ENCODE data around the gene IFITM2. TPM values are rescaled to one million over a fixed set of nuclear protein-coding genes. Genes with fewer than 3 reads are reported as not detected.

Gene IFITM2
- polyA plus RNA-seq, 1 experiment: 219 TPM

DNA sequence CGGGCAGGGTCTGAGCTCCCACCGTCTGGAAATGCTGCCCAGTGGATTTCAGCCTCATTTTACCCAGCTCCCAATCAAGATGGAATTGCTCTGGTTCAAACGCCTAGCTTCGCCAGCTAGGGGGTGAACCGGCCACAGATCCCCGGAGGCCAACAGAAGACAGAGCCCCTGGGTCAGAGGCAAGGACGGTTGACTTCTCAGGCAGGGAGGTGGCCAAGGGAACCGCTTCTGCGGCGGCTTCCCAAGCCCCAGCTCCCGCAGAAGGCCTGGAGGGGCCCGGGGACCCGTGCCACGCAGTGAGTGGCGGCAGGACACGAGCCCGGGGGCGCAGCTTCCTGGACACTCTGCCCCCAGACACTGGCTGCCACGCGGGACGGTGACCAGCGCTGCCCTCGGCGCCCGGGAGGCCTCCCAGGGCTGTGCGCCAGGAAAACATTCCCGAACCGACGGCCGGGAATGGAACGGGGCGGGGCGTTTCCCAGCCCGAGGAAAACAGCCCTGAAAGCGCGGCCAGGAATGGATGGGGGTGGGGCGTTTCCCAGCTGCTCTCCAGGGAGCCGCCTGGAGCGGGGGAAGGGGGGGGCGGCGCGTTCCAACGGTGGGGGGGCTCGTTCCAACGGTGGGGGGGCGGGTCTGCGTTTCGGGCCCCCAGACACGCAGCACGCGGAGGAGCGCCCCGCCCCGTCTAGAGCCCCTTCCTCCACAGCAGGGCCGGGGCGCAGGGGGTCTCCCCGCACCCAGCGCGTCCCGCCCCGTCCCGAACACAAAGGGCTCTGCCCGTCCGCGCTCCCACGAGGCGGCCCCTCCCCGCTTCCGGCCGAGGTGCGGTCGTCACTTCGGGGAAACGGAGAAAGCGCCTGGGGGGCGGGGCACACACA, 48.2 kb downstream of the IFITM2 start:
- POLR2A ChIA-PET: interaction anchor here (0.6 to 1.9 kb wide), 13 partner anchors 11 to 148 kb away, joined by 3 to 8 read pairs (median 4); partner anchors contain the start of genes BET1L, IFITM2 and RIC8A
- peak overlapping the region; percentile 98 for H3K27ac ChIP-seq (ENCODE audit: low read depth, low read length)
- H3K9me3 ChIP-seq (ENCODE audit: control insufficient read depth, insufficient read depth, low read length): peaks cover 8% of the 10 kb centered on the region
- DNase-seq (ENCODE audit: low read depth, low spot score): peak; percentile 93
- no peaks in the 10 kb centered on the region for H3K27me3 ChIP-seq (ENCODE audit: control insufficient read depth, insufficient read depth, low read length)
- peak overlapping the region; percentile 45 for H3K4me3 ChIP-seq (ENCODE audit: low read depth, low read length)
- TF ChIP-seq, protein P1, sequence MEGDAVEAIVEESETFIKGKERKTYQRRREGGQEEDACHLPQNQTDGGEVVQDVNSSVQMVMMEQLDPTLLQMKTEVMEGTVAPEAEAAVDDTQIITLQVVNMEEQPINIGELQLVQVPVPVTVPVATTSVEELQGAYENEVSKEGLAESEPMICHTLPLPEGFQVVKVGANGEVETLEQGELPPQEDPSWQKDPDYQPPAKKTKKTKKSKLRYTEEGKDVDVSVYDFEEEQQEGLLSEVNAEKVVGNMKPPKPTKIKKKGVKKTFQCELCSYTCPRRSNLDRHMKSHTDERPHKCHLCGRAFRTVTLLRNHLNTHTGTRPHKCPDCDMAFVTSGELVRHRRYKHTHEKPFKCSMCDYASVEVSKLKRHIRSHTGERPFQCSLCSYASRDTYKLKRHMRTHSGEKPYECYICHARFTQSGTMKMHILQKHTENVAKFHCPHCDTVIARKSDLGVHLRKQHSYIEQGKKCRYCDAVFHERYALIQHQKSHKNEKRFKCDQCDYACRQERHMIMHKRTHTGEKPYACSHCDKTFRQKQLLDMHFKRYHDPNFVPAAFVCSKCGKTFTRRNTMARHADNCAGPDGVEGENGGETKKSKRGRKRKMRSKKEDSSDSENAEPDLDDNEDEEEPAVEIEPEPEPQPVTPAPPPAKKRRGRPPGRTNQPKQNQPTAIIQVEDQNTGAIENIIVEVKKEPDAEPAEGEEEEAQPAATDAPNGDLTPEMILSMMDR (IDR thresholded peaks at IDR 0.05; ENCODE audit: low read depth, low read length): no peak
- CTCF ChIA-PET: interaction anchor here (0.6 to 1.5 kb wide), 5 partner anchors 9 to 105 kb away, joined by 3 to 6 read pairs (median 3); no protein-coding TSS in a partner anchor

DNA sequence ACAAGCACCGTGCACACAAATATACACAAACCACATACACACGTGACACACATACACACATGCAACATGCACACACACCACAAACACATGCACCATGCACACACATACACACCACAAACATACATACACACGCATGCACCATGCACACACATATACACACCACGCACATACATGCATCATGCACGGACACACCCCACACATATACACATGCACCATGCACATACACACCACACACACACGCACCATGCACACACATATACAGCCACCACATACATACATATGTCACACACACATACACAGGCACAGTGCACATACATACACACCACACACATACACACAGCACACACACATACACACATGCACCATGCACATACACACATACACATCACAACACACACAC, 49.0 kb downstream of the IFITM2 start:
- CTCF ChIA-PET: no interaction called here
- DNase-seq (ENCODE audit: low read depth, low spot score): no peak
- TF ChIP-seq, protein P1 (IDR thresholded peaks at IDR 0.05; ENCODE audit: low read depth, low read length): no peak
- no peaks in the 10 kb centered on the region for H3K27me3 ChIP-seq (ENCODE audit: control insufficient read depth, insufficient read depth, low read length)
- H3K27ac ChIP-seq (ENCODE audit: low read depth, low read length): no peak overlapping the region
- peaks cover 15% of the 10 kb centered on the region for H3K9me3 ChIP-seq (ENCODE audit: control insufficient read depth, insufficient read depth, low read length)
- H3K4me3 ChIP-seq (ENCODE audit: low read depth, low read length): no peak overlapping the region
- POLR2A ChIA-PET: interaction anchor here (0.7 to 1.5 kb wide), 4 partner anchors 12 to 149 kb away, joined by 3 to 6 read pairs (median 4); partner anchors contain the start of genes BET1L, IFITM2 and RIC8A

DNA sequence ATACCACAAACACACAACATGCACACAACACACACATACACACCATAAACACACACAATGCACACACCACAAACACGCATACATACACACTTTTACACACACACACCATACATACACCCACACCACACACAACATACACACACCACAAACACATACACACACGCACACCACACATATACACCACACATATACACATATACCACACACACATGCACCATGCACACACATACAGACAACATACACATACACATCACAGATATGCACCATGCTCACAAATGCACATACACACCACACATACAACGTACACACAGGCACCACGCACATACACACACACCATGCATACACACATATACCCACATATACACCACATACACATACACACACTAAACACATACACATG, 50.0 kb downstream of the IFITM2 start:
- H3K27me3 ChIP-seq (ENCODE audit: control insufficient read depth, insufficient read depth, low read length): no peaks in the 10 kb centered on the region
- ChIA-PET CTCF (no interaction called here), POLR2A (no interaction called here)
- DNase-seq (ENCODE audit: low read depth, low spot score): no peak
- no peak overlapping the region for H3K4me3 ChIP-seq (ENCODE audit: low read depth, low read length)
- H3K27ac ChIP-seq (ENCODE audit: low read depth, low read length): no peak overlapping the region
- peaks cover 18% of the 10 kb centered on the region for H3K9me3 ChIP-seq (ENCODE audit: control insufficient read depth, insufficient read depth, low read length)
- TF ChIP-seq, protein P1 (IDR thresholded peaks at IDR 0.05; ENCODE audit: low read depth, low read length): no peak

DNA sequence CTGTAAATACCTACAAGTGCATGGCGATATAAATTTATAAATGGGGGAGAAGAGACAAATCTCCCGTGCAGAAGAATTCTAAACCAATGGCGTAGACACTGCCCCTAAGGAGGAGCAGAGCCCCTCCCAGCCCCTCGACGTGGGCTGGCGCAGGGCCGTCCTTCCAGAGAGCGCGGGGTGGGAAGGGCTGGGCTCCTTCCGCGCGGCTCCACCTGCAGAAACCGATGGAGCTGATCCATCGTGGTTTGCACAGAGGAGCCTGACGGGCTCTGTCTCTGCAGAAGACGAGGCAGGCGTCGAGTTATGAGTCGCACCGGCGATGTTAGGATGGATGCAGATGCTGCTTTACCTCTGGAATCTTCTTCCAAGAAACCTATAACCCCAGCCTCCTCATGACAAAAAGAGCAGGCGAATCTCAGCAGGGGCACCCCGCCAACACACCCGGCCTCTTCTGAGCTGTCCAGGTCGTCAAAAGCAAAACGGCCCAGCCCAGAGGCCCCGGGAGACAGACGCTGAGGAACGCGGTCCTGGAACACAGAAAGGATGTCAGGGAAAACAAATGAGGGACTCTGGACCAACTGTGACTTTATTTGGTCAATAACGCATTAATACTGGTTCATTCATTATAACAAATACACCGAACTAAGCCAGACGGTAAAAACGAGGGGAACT, 50.6 kb downstream of the IFITM2 start:
- H3K9me3 ChIP-seq (ENCODE audit: control insufficient read depth, insufficient read depth, low read length): peaks cover 18% of the 10 kb centered on the region
- no peaks in the 10 kb centered on the region for H3K27me3 ChIP-seq (ENCODE audit: control insufficient read depth, insufficient read depth, low read length)
- H3K27ac ChIP-seq (ENCODE audit: low read depth, low read length): no peak overlapping the region
- CTCF ChIA-PET: interaction anchor here (0.9 kb wide), 1 partner anchor 53 kb away, joined by 4 read pairs; no protein-coding TSS in a partner anchor
- no peak overlapping the region for H3K4me3 ChIP-seq (ENCODE audit: low read depth, low read length)
- no peak for DNase-seq (ENCODE audit: low read depth, low spot score)
- POLR2A ChIA-PET: interaction anchor here (0.8 kb wide), 1 partner anchor 105 kb away, joined by 4 read pairs; no protein-coding TSS in a partner anchor
- TF ChIP-seq, protein P1 (IDR thresholded peaks at IDR 0.05; ENCODE audit: low read depth, low read length): no peak

Small RNAs within 50 kb of the gene (small RNA-seq; reads per million reads assigned to genes)
- not detected for gene AC136475.6 (ENCODE audit: insufficient read length, low read depth)

Other genes starting within 250 kb of the IFITM2 start
- not detected in 2 replicates for gene SCGB1C1, start 114.7 kb upstream of the IFITM2 start, polyA plus RNA-seq (2011; rRNA removed)
- gene BET1L, start 100.4 kb upstream of the IFITM2 start, polyA plus RNA-seq (2011; rRNA removed): 75.0 and 86.4 TPM in 2 replicates
- gene RIC8A, start 100.1 kb upstream of the IFITM2 start, polyA plus RNA-seq (2011; rRNA removed): 118 and 153 TPM in 2 replicates
- 14.7 and 15.8 TPM in 2 replicates for gene SIRT3, start 71.5 kb upstream of the IFITM2 start, polyA plus RNA-seq (2011; rRNA removed)
- gene PSMD13, start 70.8 kb upstream of the IFITM2 start, polyA plus RNA-seq (2011; rRNA removed): 138 and 148 TPM in 2 replicates
- gene NLRP6, start 29.4 kb upstream of the IFITM2 start, polyA plus RNA-seq (2011; rRNA removed): not detected in 2 replicates
- 4.0 and 5.2 TPM in 2 replicates for gene PGGHG, start 18.7 kb upstream of the IFITM2 start, polyA plus RNA-seq (2011; rRNA removed)
- not detected in 2 replicates for gene IFITM5, start 8.3 kb upstream of the IFITM2 start, polyA plus RNA-seq (2011; rRNA removed)
- 62.1 and 81.6 TPM in 2 replicates for gene IFITM1, start 6.2 kb downstream of the IFITM2 start, polyA plus RNA-seq (2011; rRNA removed)
- gene IFITM3, start 13.0 kb downstream of the IFITM2 start, polyA plus RNA-seq (2011; rRNA removed): 426 and 760 TPM in 2 replicates
- 7.8 and 9.5 TPM in 2 replicates for gene B4GALNT4, start 61.7 kb downstream of the IFITM2 start, polyA plus RNA-seq (2011; rRNA removed)
- 0.55 and 1.1 TPM in 2 replicates for gene PKP3, start 86.4 kb downstream of the IFITM2 start, polyA plus RNA-seq (2011; rRNA removed)
- 17.8 and 20.9 TPM in 2 replicates for gene SIGIRR, start 107.2 kb downstream of the IFITM2 start, polyA plus RNA-seq (2011; rRNA removed)
- gene ANO9, start 134.2 kb downstream of the IFITM2 start, polyA plus RNA-seq (2011; rRNA removed): 0.10 TPM in 1 of 2 replicates, not detected in the other
- 15.8 and 19.7 TPM in 2 replicates for gene PTDSS2, start 142.5 kb downstream of the IFITM2 start, polyA plus RNA-seq (2011; rRNA removed)
- 98.6 and 168 TPM in 2 replicates for gene RNH1, start 199.4 kb downstream of the IFITM2 start, polyA plus RNA-seq (2011; rRNA removed)
- 44.7 and 58.7 TPM in 2 replicates for gene HRAS, start 227.8 kb downstream of the IFITM2 start, polyA plus RNA-seq (2011; rRNA removed)
- 0.86 and 1.5 TPM in 2 replicates for gene LRRC56, start 229.7 kb downstream of the IFITM2 start, polyA plus RNA-seq (2011; rRNA removed)